GM21381 (cell line): ENCODE measurements around the gene TRHDE.
A peak's percentile ranks its signal among the peaks of the same experiment; 100 is the strongest.

Source experiments
- ATAC-seq: cut with Tn5 transposase; IDR thresholded peaks from one replicate; pipeline ENCODE4 v1.9.1; 2021; ENCODE audit warnings: mild to moderate bottlenecking, moderate library complexity; ENCODE audit not compliant: unreplicated experiment

TRHDE gene

GRCh38 chr12:72307229-72307628 lies 35.1 kb downstream of the TRHDE start:
- ATAC-seq, result no peak

GRCh38 chr12:72311946-72312345 lies 39.8 kb downstream of the TRHDE start:
- no peak for ATAC-seq

GRCh38 chr12:72313806-72314205 lies 41.6 kb downstream of the TRHDE start:
- ATAC-seq, result no peak

DNA sequence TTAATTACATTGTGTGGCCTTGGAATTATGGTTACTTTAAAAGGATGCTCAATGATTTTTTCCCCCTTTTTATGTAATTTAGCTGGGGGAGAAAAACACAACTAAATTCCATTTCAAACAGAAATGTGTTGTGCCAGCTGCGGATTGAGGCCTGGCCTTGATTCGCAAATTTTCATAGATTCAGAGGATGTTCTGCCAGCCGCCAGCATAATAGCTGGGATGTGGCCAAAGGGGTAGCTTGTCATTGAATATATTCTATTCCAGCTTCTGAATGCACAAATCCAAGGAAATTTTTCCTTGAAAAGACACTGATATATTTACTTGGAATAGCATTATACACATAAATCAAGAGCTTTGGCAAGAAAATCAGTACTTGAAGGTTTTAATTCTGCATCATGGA lies 43.7 kb downstream of the TRHDE start:
- ATAC-seq, result no peak

- no peak for ATAC-seq
These were observed 46.2 kb downstream of the TRHDE start for GRCh38 chr12:72318341-72318740.

DNA sequence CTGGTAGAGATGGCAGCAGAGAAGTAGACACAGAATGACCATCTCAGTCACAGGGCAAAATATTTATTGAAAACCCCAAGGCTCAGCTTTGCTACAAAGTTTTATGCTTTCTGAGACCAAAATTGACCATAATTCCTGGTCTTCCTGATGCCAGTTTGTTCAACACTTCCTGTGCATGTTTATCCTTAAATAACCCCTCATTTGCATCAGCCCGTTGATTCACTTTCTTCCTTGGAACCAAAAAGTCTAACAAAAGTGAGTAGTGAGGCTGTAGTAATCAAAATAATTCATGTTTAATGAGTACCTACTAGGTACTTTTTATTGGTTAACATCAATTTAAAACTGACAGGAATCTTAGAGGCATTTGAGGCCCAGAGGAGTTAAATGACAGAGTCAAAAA lies 51.7 kb downstream of the TRHDE start:
- ATAC-seq, result no peak

- ATAC-seq, result no peak
These were observed 58.1 kb downstream of the TRHDE start for GRCh38 chr12:72330301-72330700.

DNA sequence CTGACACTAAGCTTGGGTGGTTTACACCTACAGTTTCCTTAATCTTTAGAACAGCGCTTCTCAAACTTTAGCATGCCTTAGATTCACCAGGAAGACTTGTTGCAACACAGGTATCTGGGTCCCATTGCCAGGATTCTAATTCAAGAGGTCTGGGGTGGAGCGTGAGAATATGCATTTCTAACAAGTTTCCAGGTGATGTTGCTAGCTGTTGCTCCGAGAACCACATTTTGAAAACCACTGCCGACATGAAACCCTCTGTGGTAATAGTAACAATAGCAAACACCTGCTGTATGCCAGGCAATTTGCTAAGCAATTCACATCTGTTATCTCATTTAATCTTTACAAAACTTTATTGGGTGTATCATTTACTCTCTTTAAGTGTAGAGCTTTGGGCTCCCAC lies 58.6 kb downstream of the TRHDE start:
- ATAC-seq, result no peak

GRCh38 chr12:72337382-72337781 lies 65.2 kb downstream of the TRHDE start:
- ATAC-seq, result no peak

- no peak for ATAC-seq
These were observed 65.8 kb downstream of the TRHDE start for GRCh38 chr12:72337946-72338345.

- no peak for ATAC-seq
These were observed 66.3 kb downstream of the TRHDE start for GRCh38 chr12:72338437-72338836.

DNA sequence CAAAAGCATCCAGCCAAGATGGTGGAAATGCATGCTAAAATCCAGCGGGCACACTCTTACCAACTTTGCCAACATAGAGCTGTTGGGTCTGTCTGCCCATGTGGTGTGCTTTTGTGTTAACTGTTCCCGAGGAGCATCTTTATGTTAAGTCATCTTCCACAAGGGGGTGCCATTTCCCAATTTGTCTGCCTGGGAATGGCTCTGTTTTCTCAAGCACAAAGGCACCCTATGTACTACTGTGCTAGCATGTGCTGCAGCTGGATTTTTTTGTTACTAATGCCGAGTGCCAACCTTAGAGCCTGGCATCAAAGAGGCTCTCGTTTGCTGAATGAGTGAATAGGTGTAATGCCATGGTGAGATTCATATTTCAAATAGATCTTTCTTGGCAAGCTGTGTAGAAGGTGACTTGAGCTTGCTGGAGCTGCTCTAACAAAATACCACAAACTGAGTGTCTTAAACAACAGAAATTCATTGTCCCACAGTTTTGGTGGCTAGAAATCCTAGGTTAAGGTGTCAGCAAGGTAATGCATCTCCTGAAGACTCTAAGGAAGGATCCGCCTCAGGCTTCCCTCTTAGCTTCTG lies 74.3 kb downstream of the TRHDE start:
- peak; percentile 93 for ATAC-seq

GRCh38 chr12:72349491-72349890 lies 77.3 kb downstream of the TRHDE start:
- ATAC-seq, result no peak

- ATAC-seq, result no peak
These were observed 87.2 kb downstream of the TRHDE start for GRCh38 chr12:72359416-72359815.

DNA sequence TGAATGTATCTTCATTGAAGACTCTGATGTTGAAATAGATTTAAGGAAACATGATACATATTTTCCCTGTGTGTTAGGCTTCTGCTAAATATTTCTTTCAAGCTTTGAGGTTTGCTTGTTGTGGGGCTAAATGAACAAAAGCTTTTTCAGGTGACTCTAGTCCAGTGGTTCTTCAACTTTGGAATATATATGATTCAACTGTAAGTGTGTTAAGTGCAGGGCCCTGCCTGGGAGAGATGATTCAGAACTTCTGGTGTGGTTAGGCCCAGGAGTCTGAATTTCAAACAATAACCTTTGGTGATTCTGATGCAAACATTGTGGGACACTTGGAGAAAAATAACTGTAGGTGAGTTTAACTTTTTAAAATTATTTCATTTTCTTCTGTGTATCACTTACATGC lies 93.0 kb downstream of the TRHDE start:
- ATAC-seq, result no peak

GRCh38 chr12:72366255-72366654 lies 94.1 kb downstream of the TRHDE start:
- no peak for ATAC-seq

DNA sequence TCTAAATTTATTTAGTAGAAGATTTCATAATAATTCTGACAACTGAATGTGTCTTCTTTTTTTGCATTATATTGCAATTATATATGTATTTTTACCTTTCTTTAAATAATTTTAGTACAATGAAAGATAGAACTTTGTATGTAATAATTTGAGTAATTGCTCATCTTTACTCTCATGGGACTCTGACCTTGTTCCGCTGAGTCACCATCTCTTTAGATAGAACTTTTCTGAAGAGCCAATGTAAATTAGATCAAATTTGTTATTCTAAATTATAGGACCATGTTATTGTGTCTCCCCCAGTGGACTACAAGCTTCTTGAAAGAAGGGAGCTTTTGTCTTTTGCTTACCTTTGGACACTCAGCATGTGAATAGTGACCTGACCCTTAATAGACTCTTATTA lies 96.1 kb downstream of the TRHDE start:
- ATAC-seq, result no peak

- ATAC-seq, result no peak
These were observed 96.7 kb downstream of the TRHDE start for GRCh38 chr12:72368719-72369422.

DNA sequence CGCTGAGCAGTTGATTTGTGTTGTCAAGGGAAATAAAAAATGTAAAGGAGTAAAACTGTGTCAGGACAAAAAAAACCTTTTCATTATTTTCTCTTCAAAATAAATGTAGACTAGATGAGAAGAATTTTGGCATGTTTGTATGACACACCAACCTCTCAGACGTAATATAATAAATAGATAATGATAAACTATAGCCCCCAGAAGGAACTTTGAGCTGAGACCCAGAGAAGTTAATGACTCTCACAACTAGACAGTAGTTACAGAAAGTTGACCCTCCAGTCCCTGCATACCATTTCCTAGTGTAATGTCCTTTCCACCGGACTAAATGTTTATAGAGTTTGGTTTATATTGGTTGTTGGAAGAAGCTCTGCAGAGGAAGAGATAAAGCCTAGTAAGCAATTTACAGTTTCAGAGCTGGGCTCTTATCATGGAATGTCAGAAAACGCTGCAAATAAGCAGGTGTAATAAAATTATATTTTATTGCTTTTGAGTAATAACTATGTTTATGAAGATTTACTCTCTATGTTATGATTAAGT lies 97.3 kb downstream of the TRHDE start:
- ATAC-seq, result no peak

GRCh38 chr12:72380441-72380840 lies 108.3 kb downstream of the TRHDE start:
- no peak for ATAC-seq

GRCh38 chr12:72388322-72388721 lies 116.2 kb downstream of the TRHDE start:
- ATAC-seq, result no peak

DNA sequence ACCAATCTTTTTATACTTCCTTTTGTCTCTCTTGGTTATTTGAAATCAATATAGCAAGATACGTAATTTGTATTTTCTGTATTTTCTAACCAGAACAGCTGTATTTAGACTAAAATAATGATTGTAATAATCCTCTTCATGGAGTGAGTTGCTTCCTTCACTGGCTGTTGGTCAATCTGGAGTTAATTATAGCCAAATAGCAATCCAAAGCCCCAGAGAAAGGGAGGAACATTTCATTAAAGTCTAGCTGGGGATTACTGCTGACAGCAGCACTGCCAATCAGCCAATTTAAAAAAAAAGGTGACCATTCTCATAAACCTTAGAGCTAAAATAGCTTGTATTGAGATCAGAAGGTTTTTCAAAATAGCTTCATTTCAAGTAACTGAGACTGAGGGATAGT lies 118.0 kb downstream of the TRHDE start:
- no peak for ATAC-seq

DNA sequence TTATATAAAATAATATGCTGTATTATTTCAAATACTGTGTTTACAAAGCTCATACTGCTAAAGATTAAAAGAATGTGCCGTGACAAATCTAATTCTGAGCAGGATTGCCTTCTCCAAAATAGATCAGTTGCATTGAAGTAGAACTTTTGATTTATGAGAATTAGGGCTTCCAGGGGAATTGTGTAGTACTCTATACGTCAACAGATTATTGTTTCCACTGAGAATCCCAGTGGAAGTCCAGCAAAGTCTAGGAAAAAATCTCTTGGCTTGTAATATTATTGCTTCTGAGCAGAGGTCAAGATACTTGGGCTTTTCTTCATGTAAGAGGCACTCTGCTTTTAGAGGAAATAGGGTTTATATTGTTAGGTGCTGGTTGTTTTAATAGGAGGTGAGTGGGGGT lies 133.9 kb downstream of the TRHDE start:
- ATAC-seq, result no peak
